HEK293 (cell line): Measurements from ENCODE around the gene PFDN6.

Experiments used
- CTCF ChIA-PET: fragments of 350-600 bp; formaldehyde crosslinking; extraction: SDS; loops from one replicate; lab custom pipeline; 2021; ENCODE audit warnings: antibody characterized with exemption; lab: Yijun Ruan, JAX
- POLR2A ChIA-PET: fragments of 300-600 bp; formaldehyde crosslinking; extraction: SDS; loops from one replicate; lab custom pipeline; 2020; ENCODE audit warnings: antibody characterized with exemption, inconsistent platforms; lab: Yijun Ruan, JAX
- H3K27ac ChIP-seq: fragments of 200-500 bp; sonication (Bioruptor generic); 2 replicates; pipeline ENCODE4 v1.5.1; 2014; ENCODE audit warnings: low read depth, low read length, control low read depth, inconsistent platforms; ENCODE audit errors: extremely low read depth
- H3K36me3 ChIP-seq, 2 experiments: fragments of 200-500 bp in 1 of 2; sonication (Bioruptor generic) in 1 of 2; 1 replicate in 1 of 2; 2 replicates in 1 of 2; pipeline ENCODE4 v1.5.1; 2014 to 2017; ENCODE audit warnings: inconsistent platforms in 2 of 2, low read length in 2 of 2; ENCODE audit not compliant: control insufficient read depth in 2 of 2, insufficient read depth in 1 of 2
- H3K4me1 ChIP-seq: fragments of 200-500 bp; sonication (Bioruptor generic); 2 replicates; pipeline ENCODE4 v1.5.1; 2014; ENCODE audit warnings: mild to moderate bottlenecking, low read length, inconsistent platforms; ENCODE audit not compliant: control insufficient read depth, insufficient read depth
- H3K4me3 ChIP-seq: 2 replicates; pipeline ENCODE4 v1.5.1; 2011; ENCODE audit warnings: low read depth, mild to moderate bottlenecking, control low read depth, low read length, moderate library complexity
- H3K9me3 ChIP-seq: fragments of 200-500 bp; sonication (Bioruptor generic); 2 replicates; pipeline ENCODE4 v1.5.1; 2014; ENCODE audit warnings: low read depth, low read length, inconsistent platforms; ENCODE audit not compliant: control insufficient read depth, insufficient read depth
- HOXC10 ChIP-seq: sonication (generic); formaldehyde crosslinking; IDR thresholded peaks from 2 replicates; pipeline ENCODE4 v1.8.1; 2023; ENCODE audit warnings: mild to moderate bottlenecking, missing genetic modification reagents
- KLF10 ChIP-seq: fragments of 450-650 bp; IDR thresholded peaks from 2 replicates; pipeline ENCODE4 v1.5.1; 2018; ENCODE audit warnings: missing biosample characterization, mild to moderate bottlenecking, missing genetic modification characterization
- KLF9 ChIP-seq: fragments of 450-650 bp; formaldehyde crosslinking; IDR thresholded peaks from 2 replicates; pipeline ENCODE4 v1.5.1; 2016; ENCODE audit warnings: missing biosample characterization, missing genetic modification characterization, low read depth
- MEIS1 ChIP-seq: sonication (generic); formaldehyde crosslinking; IDR thresholded peaks from 2 replicates; pipeline ENCODE4 v1.8.1; 2022; ENCODE audit warnings: missing genetic modification reagents, mild to moderate bottlenecking, borderline replicate concordance
- MYNN ChIP-seq: fragments of 450-650 bp; formaldehyde crosslinking; IDR thresholded peaks from 2 replicates; pipeline ENCODE4 v1.5.1; 2016; ENCODE audit warnings: missing biosample characterization, missing genetic modification characterization, borderline replicate concordance
- OSR2 ChIP-seq: fragments of 450-650 bp; formaldehyde crosslinking; IDR thresholded peaks from 2 replicates; pipeline ENCODE4 v1.5.1; 2016; ENCODE audit warnings: missing biosample characterization, missing genetic modification characterization
- OVOL3 ChIP-seq: fragments of 450-650 bp; formaldehyde crosslinking; IDR thresholded peaks from 2 replicates; pipeline ENCODE4 v1.5.1; 2016; ENCODE audit warnings: missing biosample characterization, missing genetic modification characterization
- PRDM1 ChIP-seq: fragments of 450-650 bp; formaldehyde crosslinking; IDR thresholded peaks from 2 replicates; pipeline ENCODE4; 2016; ENCODE audit warnings: missing biosample characterization, missing genetic modification characterization
- ZBTB20 ChIP-seq: fragments of 450-650 bp; formaldehyde crosslinking; IDR thresholded peaks from 2 replicates; pipeline ENCODE4 v1.5.1; 2016; ENCODE audit warnings: missing biosample characterization, missing genetic modification characterization
- ZNF112 ChIP-seq: fragments of 450-650 bp; formaldehyde crosslinking; IDR thresholded peaks from 2 replicates; pipeline ENCODE4 v1.5.0; 2017; ENCODE audit warnings: missing biosample characterization, missing genetic modification characterization
- ZNF133 ChIP-seq: fragments of 450-650 bp; formaldehyde crosslinking; IDR thresholded peaks from 2 replicates; pipeline ENCODE4 v1.5.1; 2016; ENCODE audit warnings: missing biosample characterization, missing genetic modification characterization
- ZNF157 ChIP-seq: fragments of 450-650 bp; formaldehyde crosslinking; IDR thresholded peaks from 2 replicates; pipeline ENCODE4 v1.5.1; 2016; ENCODE audit warnings: missing biosample characterization, missing genetic modification characterization
- ZNF175 ChIP-seq: fragments of 450-650 bp; formaldehyde crosslinking; IDR thresholded peaks from 2 replicates; pipeline ENCODE4 v1.5.1; 2016; ENCODE audit warnings: missing biosample characterization, missing genetic modification characterization
- ZNF214 ChIP-seq: fragments of 450-650 bp; formaldehyde crosslinking; IDR thresholded peaks from 2 replicates; pipeline ENCODE4 v1.5.1; 2017; ENCODE audit warnings: missing biosample characterization, mild to moderate bottlenecking, missing genetic modification characterization, borderline replicate concordance
- ZNF521 ChIP-seq: fragments of 450-650 bp; formaldehyde crosslinking; IDR thresholded peaks from 2 replicates; pipeline ENCODE4 v1.5.1; 2017; ENCODE audit warnings: missing biosample characterization, mild to moderate bottlenecking, missing genetic modification characterization
- ZNF558 ChIP-seq: fragments of 450-650 bp; formaldehyde crosslinking; IDR thresholded peaks from 2 replicates; pipeline ENCODE4 v1.5.1; 2016; ENCODE audit warnings: missing biosample characterization, missing genetic modification characterization
- ZNF571 ChIP-seq: fragments of 450-650 bp; formaldehyde crosslinking; IDR thresholded peaks from 2 replicates; pipeline ENCODE4 v1.5.0; 2017; ENCODE audit warnings: missing biosample characterization, missing genetic modification characterization
- ZNF623 ChIP-seq: fragments of 450-650 bp; formaldehyde crosslinking; IDR thresholded peaks from 2 replicates; pipeline ENCODE4 v1.5.1; 2016; ENCODE audit warnings: missing biosample characterization, missing genetic modification characterization
- ZNF626 ChIP-seq: fragments of 450-650 bp; sonication (Bioruptor Pico); formaldehyde crosslinking; IDR thresholded peaks from 2 replicates; pipeline ENCODE4 v1.5.1; 2018; ENCODE audit warnings: missing biosample characterization, missing genetic modification characterization, inconsistent platforms
- ZNF660 ChIP-seq: fragments of 450-650 bp; IDR thresholded peaks from 2 replicates; pipeline ENCODE4 v1.5.1; 2018; ENCODE audit warnings: missing biosample characterization, mild to moderate bottlenecking, missing genetic modification characterization
- ZNF701 ChIP-seq: fragments of 450-650 bp; formaldehyde crosslinking; IDR thresholded peaks from 2 replicates; pipeline ENCODE4 v1.5.1; 2016; ENCODE audit warnings: missing biosample characterization, missing genetic modification characterization
- ZNF707 ChIP-seq: fragments of 450-650 bp; formaldehyde crosslinking; IDR thresholded peaks from 2 replicates; pipeline ENCODE4 v1.5.1; 2016; ENCODE audit warnings: missing biosample characterization, missing genetic modification characterization
- ZNF792 ChIP-seq: fragments of 450-650 bp; formaldehyde crosslinking; IDR thresholded peaks from 2 replicates; pipeline ENCODE4 v1.5.1; 2016; ENCODE audit warnings: missing biosample characterization, missing genetic modification characterization
- TF ChIP-seq, protein P1 (sequence below): fragments of 450-650 bp; formaldehyde crosslinking; IDR thresholded peaks from 2 replicates; pipeline ENCODE4 v1.5.1; 2016; ENCODE audit warnings: missing biosample characterization, missing genetic modification characterization
- TF ChIP-seq, protein P2 (sequence below): fragments of 450-650 bp; formaldehyde crosslinking; IDR thresholded peaks from 2 replicates; pipeline ENCODE4 v1.5.1; 2016; ENCODE audit warnings: missing biosample characterization, missing genetic modification characterization, borderline replicate concordance
- TF ChIP-seq, protein P3 (sequence below): fragments of 450-650 bp; formaldehyde crosslinking; IDR thresholded peaks from 2 replicates; pipeline ENCODE4 v1.5.1; 2016; ENCODE audit warnings: missing biosample characterization, missing genetic modification characterization, low read depth
- TF ChIP-seq, protein P4 (sequence below): fragments of 450-650 bp; formaldehyde crosslinking; IDR thresholded peaks from 2 replicates; pipeline ENCODE4 v1.5.1; 2017; ENCODE audit warnings: missing biosample characterization, mild to moderate bottlenecking, missing genetic modification characterization, moderate library complexity

Gene PFDN6

DNA sequence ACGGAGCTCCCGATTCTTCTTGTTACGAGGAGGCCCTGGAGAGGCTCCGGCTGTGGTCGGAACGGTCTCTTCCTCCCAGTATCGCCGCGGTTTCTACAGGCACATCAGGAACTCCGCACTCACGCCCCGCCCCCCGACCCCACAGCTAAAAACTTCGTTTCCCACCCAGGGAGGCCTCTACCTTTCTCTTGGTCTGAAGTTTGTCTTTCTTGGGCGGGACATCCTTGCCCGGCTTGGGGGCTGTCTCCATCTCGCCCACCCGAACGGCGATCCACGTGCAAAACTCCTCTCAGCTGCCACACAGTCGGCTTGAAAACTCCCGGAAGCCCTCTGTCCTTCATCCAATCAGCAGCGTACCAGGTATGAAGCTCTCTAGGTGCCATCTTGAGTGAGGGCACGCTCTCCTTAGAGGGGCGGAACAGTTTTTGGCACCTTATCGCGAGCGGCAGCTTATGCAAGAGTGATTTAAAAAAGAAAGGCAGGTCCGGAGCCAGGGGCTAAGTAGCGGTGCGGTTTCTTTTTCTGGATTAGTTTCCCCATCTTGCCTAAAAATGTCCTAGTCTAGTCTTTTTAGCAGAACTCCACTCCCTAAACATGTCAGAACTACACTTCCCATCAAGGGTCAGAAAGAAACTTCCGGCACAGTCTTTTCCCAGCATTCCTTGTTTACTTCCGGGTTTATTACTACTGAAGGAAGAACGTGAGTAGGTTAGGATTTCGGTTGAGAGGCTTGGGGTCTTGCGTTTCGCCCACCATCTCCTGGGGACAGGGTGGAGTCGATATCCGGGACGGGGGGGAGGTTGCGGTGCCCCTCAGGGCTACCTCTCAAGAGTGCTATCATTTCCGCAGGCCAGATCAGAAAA, at the start of gene PFDN6, which contains the start of gene WDR46 (continued):
- TF ChIP-seq, protein P1, sequence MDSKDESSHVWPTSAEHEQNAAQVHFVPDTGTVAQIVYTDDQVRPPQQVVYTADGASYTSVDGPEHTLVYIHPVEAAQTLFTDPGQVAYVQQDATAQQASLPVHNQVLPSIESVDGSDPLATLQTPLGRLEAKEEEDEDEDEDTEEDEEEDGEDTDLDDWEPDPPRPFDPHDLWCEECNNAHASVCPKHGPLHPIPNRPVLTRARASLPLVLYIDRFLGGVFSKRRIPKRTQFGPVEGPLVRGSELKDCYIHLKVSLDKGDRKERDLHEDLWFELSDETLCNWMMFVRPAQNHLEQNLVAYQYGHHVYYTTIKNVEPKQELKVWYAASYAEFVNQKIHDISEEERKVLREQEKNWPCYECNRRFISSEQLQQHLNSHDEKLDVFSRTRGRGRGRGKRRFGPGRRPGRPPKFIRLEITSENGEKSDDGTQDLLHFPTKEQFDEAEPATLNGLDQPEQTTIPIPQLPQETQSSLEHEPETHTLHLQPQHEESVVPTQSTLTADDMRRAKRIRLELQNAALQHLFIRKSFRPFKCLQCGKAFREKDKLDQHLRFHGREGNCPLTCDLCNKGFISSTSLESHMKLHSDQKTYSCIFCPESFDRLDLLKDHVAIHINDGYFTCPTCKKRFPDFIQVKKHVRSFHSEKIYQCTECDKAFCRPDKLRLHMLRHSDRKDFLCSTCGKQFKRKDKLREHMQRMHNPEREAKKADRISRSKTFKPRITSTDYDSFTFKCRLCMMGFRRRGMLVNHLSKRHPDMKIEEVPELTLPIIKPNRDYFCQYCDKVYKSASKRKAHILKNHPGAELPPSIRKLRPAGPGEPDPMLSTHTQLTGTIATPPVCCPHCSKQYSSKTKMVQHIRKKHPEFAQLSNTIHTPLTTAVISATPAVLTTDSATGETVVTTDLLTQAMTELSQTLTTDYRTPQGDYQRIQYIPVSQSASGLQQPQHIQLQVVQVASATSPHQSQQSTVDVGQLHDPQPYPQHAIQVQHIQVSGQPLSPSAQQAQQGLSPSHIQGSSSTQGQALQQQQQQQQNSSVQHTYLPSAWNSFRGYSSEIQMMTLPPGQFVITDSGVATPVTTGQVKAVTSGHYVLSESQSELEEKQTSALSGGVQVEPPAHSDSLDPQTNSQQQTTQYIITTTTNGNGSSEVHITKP (tag by site-specific recombination) = peak; percentile 65; the same call in 1 of the 2 replicates
- peak; percentile 54; the same call in 1 of the 2 replicates for TF ChIP-seq ZBTB20 (tag by site-specific recombination)
- TF ChIP-seq ZNF707 (tag by site-specific recombination) = no peak
- peak; percentile 79 for TF ChIP-seq KLF9
- TF ChIP-seq, all 188 proteins: peak for 30

DNA sequence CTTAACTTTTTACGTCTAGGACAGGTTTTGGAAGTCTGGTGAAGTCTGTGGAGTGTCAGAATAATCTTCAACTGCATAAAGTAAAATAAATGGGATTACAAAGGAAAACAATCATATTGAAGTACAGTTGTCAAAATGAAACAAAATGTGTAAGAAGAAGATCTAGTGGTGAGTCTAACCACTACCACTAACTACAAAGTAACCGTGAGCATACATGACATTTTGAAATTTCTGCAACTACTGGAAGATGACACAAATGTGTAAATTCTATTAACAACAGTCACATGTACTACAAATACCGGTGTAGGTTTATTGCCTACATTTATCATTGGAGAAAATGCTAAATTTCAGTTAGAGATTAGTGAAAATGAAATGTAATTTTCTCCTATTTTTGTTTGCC, 47.4 kb upstream of the PFDN6 start:
- Histone ChIP-seq H3K36me3 (no peaks in the 10 kb centered on the region), H3K4me3 (no peak overlapping the region), H3K9me3 (no peaks in the 10 kb centered on the region), H3K27ac (no peak overlapping the region), H3K4me1 (no peaks in the 10 kb centered on the region)
- CTCF ChIA-PET = no interaction called here
- TF ChIP-seq MYNN (tag by site-specific recombination) (no peak), ZNF571 (tag by site-specific recombination) (no peak), OSR2 (no peak), ZNF701 (tag by site-specific recombination) (no peak), ZNF133 (tag by site-specific recombination) (no peak), ZNF157 (no peak), ZNF626 (tag by site-specific recombination) (no peak), ZNF521 (tag by site-specific recombination) (no peak)
- TF ChIP-seq, protein P2, sequence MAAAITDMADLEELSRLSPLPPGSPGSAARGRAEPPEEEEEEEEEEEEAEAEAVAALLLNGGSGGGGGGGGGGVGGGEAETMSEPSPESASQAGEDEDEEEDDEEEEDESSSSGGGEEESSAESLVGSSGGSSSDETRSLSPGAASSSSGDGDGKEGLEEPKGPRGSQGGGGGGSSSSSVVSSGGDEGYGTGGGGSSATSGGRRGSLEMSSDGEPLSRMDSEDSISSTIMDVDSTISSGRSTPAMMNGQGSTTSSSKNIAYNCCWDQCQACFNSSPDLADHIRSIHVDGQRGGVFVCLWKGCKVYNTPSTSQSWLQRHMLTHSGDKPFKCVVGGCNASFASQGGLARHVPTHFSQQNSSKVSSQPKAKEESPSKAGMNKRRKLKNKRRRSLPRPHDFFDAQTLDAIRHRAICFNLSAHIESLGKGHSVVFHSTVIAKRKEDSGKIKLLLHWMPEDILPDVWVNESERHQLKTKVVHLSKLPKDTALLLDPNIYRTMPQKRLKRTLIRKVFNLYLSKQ (tag by site-specific recombination) = no peak
- POLR2A ChIA-PET = no interaction called here

DNA sequence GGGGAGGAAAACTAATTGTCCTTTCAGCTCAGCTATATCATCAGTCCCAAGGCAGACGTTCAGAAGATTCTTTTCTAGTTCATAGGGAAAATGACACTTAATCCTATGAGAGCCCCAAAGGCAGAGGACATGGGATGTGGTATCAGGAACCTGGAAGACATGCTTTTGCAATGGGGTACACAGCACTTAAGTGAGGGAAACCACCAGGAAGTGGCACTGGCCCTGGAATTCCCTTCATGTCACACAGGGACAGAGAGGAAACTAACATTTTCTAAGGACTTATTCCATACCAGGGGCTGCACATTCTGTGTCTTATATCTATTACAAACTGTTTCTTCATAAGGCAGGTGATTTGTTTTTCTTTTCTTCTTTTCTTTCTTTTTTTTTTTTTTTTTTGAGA, 45.9 kb upstream of the PFDN6 start:
- no peak overlapping the region for H3K27ac ChIP-seq
- no peak for TF ChIP-seq ZNF558 (tag by site-specific recombination)
- TF ChIP-seq ZNF175 = no peak
- TF ChIP-seq ZNF112 (tag by site-specific recombination) = no peak
- no peak for TF ChIP-seq MEIS1
- no peak for TF ChIP-seq ZNF792
- TF ChIP-seq, protein P3, sequence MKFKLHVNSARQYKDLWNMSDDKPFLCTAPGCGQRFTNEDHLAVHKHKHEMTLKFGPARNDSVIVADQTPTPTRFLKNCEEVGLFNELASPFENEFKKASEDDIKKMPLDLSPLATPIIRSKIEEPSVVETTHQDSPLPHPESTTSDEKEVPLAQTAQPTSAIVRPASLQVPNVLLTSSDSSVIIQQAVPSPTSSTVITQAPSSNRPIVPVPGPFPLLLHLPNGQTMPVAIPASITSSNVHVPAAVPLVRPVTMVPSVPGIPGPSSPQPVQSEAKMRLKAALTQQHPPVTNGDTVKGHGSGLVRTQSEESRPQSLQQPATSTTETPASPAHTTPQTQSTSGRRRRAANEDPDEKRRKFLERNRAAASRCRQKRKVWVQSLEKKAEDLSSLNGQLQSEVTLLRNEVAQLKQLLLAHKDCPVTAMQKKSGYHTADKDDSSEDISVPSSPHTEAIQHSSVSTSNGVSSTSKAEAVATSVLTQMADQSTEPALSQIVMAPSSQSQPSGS (tag by site-specific recombination) = no peak
- TF ChIP-seq PRDM1 (tag by site-specific recombination) = no peak
- TF ChIP-seq KLF10 = no peak
- no peak for TF ChIP-seq ZNF623 (tag by site-specific recombination)
- TF ChIP-seq, protein P4, sequence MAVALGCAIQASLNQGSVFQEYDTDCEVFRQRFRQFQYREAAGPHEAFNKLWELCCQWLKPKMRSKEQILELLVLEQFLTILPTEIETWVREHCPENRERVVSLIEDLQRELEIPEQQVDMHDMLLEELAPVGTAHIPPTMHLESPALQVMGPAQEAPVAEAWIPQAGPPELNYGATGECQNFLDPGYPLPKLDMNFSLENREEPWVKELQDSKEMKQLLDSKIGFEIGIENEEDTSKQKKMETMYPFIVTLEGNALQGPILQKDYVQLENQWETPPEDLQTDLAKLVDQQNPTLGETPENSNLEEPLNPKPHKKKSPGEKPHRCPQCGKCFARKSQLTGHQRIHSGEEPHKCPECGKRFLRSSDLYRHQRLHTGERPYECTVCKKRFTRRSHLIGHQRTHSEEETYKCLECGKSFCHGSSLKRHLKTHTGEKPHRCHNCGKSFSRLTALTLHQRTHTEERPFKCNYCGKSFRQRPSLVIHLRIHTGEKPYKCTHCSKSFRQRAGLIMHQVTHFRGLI (tag by site-specific recombination) = no peak
- TF ChIP-seq ZNF214 (tag by site-specific recombination) = no peak
- TF ChIP-seq HOXC10 (CRISPR knock-in tag) = no peak
- TF ChIP-seq ZNF660 = no peak
- TF ChIP-seq OVOL3 (tag by site-specific recombination) = no peak
- ChIA-PET CTCF (interaction anchor here (0.7 to 2.0 kb wide), 5 partner anchors 15 to 342 kb away, joined by 3 to 8 read pairs (median 4); no protein-coding TSS in a partner anchor), POLR2A (interaction anchor here (0.7 kb wide), 1 partner anchor 15 kb away, joined by 5 read pairs; no protein-coding TSS in a partner anchor)
- H3K9me3 ChIP-seq = no peaks in the 10 kb centered on the region
- no peak overlapping the region for H3K4me3 ChIP-seq
- H3K36me3 ChIP-seq = no peaks in the 10 kb centered on the region
- peaks cover 3% of the 10 kb centered on the region for H3K4me1 ChIP-seq
